Activated B cell treated with CpG ODN at 0.5 μM for 24 hours (primary cell): ENCODE data around the gene DCP1B. TPM values are rescaled to one million over a fixed set of nuclear protein-coding genes. Genes with fewer than 3 reads are reported as not detected.

ENCODE experiments used
- ATAC-seq: fragments of 200-7000 bp; cut with Tn5 transposase; one replicate; pipeline ENCODE4 v1.10.0; 2021; ENCODE audit warnings: low read depth, mild to moderate bottlenecking, moderate library complexity
- CTCF ChIA-PET: fragments of 350-600 bp; sonication (Branson Sonifier 250); formaldehyde crosslinking; loops from one replicate; lab custom pipeline; 2021; ENCODE audit warnings: antibody characterized with exemption; lab: Charles Lee
- POLR2A ChIA-PET: fragments of 350-600 bp; sonication (Branson Sonifier 250); formaldehyde crosslinking; loops from one replicate; lab custom pipeline; 2021; ENCODE audit warnings: antibody characterized with exemption; lab: Charles Lee
- DNase-seq: peaks from one replicate; pipeline ENCODE4 v3.0.0; 2022
- H3K27ac Mint-ChIP-seq: one replicate; pipeline ENCODE4 v1.8.0; 2020; ENCODE audit warnings: mixed read lengths
- H3K27me3 Mint-ChIP-seq: one replicate; pipeline ENCODE4 v1.8.0; 2021; ENCODE audit warnings: mixed read lengths
- H3K36me3 Mint-ChIP-seq: one replicate; pipeline ENCODE4 v1.8.0; 2021; ENCODE audit warnings: low read depth, mixed read lengths
- H3K4me1 Mint-ChIP-seq: one replicate; pipeline ENCODE4 v1.8.0; 2021; ENCODE audit warnings: mixed read lengths
- H3K4me3 Mint-ChIP-seq: one replicate; pipeline ENCODE4 v1.8.0; 2020; ENCODE audit warnings: mild to moderate bottlenecking, mixed read lengths
- H3K9me3 Mint-ChIP-seq: one replicate; pipeline ENCODE4 v1.8.0; 2020; ENCODE audit warnings: mixed read lengths
- intact Hi-C: fragments of 100-400 bp; cut with micrococcal nuclease; formaldehyde crosslinking; loops from one replicate; pipeline ENCODE4 v1.15.1; 2024
- total RNA-seq: library from RNA; stranded (reverse); gene quantifications from 2 replicates; pipeline ENCODE4 v1.2.3, GENCODE V29; 2022
- TF ChIP-seq, protein P1 (sequence below): fragments of 200-600 bp; IDR thresholded peaks from one replicate; pipeline ENCODE4 v1.8.0; 2022; ENCODE audit warnings: antibody characterized with exemption, mild to moderate bottlenecking

DCP1B gene
- total RNA-seq, 1 donor from 2014 or later: 14.7 TPM

DNA sequence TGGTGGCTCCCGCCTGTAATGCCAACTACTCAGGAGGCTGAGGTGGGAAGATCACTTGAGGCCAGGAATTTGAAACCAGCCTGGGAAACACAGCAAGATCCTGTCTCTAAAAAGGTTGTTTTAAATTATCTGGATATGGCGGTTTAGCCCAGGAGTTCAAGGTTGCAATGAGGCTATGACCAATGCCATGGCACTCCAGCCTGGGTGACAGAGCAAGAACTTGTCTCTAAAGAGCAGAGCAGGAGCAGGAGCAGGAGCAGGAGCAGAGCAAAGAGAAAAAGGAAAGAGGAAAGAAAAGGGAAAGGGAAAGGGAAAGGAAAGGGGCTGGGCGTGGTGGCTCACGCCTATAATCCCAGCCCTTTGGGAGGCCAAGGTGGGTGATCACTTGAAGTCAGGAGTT is 15.1 kb downstream of the DCP1B start:
- CTCF ChIA-PET: no interaction called here
- Mint-ChIP-seq H3K27me3 (no peaks in the 10 kb centered on the region), H3K36me3 (peaks cover 77% of the 10 kb centered on the region), H3K9me3 (peaks cover 26% of the 10 kb centered on the region), H3K4me3 (no peak overlapping the region), H3K27ac (no peak overlapping the region), H3K4me1 (no peaks in the 10 kb centered on the region)
- POLR2A ChIA-PET: no interaction called here
- TF ChIP-seq, protein P1, sequence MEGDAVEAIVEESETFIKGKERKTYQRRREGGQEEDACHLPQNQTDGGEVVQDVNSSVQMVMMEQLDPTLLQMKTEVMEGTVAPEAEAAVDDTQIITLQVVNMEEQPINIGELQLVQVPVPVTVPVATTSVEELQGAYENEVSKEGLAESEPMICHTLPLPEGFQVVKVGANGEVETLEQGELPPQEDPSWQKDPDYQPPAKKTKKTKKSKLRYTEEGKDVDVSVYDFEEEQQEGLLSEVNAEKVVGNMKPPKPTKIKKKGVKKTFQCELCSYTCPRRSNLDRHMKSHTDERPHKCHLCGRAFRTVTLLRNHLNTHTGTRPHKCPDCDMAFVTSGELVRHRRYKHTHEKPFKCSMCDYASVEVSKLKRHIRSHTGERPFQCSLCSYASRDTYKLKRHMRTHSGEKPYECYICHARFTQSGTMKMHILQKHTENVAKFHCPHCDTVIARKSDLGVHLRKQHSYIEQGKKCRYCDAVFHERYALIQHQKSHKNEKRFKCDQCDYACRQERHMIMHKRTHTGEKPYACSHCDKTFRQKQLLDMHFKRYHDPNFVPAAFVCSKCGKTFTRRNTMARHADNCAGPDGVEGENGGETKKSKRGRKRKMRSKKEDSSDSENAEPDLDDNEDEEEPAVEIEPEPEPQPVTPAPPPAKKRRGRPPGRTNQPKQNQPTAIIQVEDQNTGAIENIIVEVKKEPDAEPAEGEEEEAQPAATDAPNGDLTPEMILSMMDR: no peak
- intact Hi-C loops: no loop called here
- DNase-seq (no peak), ATAC-seq (no peak)

DNA sequence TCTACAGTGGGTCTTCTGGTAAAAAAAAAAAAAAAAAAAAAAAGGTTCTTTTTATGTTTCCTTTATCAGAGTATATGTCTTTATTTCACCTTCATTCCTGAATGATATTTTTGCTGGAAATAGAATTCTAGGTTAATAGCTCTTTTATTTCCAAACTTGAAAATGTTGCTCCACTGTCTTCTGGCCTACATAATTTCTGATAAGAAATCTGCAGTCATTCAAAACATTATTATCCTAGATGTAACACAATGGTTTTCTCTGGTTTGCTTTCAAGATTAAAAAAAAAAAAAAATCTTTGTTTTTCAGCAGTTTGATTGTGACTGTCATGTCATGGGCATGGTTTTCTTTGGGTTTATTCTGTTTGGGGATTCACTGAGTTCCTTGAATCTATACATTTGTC is 19.5 kb downstream of the DCP1B start:
- no peak overlapping the region for H3K4me3 Mint-ChIP-seq
- H3K27me3 Mint-ChIP-seq: no peaks in the 10 kb centered on the region
- H3K4me1 Mint-ChIP-seq: no peaks in the 10 kb centered on the region
- peaks cover 62% of the 10 kb centered on the region for H3K36me3 Mint-ChIP-seq
- intact Hi-C loops: no loop called here
- TF ChIP-seq, protein P1: no peak
- H3K9me3 Mint-ChIP-seq: peaks cover 30% of the 10 kb centered on the region
- ChIA-PET POLR2A (interaction anchor here (0.7 kb wide), 1 partner anchor 1049 kb away, joined by 4 read pairs; no protein-coding TSS in a partner anchor), CTCF (interaction anchor here (1.6 kb wide), 1 partner anchor 45 kb away, joined by 3 read pairs; no protein-coding TSS in a partner anchor)
- no peak for ATAC-seq
- no peak for DNase-seq
- no peak overlapping the region for H3K27ac Mint-ChIP-seq

GRCh38 chr12:1980282-1980681 is 24.0 kb downstream of the DCP1B start:
- Mint-ChIP-seq H3K27me3 (no peaks in the 10 kb centered on the region), H3K9me3 (peaks cover 13% of the 10 kb centered on the region), H3K4me1 (no peaks in the 10 kb centered on the region), H3K4me3 (no peak overlapping the region), H3K36me3 (peaks cover 26% of the 10 kb centered on the region), H3K27ac (no peak overlapping the region)
- TF ChIP-seq, protein P1: no peak
- ATAC-seq: no peak
- CTCF ChIA-PET: no interaction called here
- intact Hi-C loops: no loop called here
- POLR2A ChIA-PET: no interaction called here
- no peak for DNase-seq

DNA sequence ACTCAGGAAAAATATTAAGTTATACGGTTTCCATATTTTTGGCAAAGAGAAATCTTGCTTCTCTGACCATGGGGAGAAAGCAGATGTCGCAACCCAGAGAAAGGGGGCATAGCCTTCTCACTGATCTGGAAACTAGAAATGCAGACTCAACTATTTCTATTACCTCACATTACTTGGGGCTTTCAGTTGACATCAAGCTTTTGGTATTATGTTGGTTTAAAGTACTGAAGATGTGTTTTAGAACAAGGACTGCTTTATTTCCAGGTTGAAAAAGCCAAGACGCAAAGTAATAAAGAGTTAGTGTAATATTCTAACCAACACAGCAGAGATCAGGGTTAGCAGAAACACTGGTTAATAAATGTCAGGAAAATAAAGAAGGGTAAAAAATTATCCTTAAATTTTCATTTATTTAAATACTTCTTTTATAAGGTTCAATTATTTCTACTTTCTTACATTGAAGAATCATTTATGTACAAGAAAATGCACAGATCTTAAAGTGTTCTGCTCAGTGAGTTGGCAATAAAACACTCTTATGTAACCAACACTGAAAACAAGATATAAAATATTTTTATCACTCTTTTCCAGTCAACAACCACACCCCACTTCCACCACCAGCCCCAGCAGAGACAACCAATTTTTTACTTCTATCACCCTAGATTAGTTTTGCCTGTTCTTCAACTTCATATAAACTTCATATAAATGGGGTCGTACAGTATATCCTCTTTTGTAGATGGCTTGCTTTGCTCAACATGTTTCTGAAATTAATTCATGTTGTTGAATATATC is 26.0 kb downstream of the DCP1B start:
- intact Hi-C loops: no loop called here
- TF ChIP-seq, protein P1: no peak
- Mint-ChIP-seq H3K27me3 (no peaks in the 10 kb centered on the region), H3K4me3 (no peak overlapping the region), H3K36me3 (peaks cover 12% of the 10 kb centered on the region), H3K27ac (no peak overlapping the region), H3K4me1 (no peaks in the 10 kb centered on the region), H3K9me3 (no peaks in the 10 kb centered on the region)
- no peak for ATAC-seq
- CTCF ChIA-PET: no interaction called here
- DNase-seq: no peak
- POLR2A ChIA-PET: no interaction called here

DNA sequence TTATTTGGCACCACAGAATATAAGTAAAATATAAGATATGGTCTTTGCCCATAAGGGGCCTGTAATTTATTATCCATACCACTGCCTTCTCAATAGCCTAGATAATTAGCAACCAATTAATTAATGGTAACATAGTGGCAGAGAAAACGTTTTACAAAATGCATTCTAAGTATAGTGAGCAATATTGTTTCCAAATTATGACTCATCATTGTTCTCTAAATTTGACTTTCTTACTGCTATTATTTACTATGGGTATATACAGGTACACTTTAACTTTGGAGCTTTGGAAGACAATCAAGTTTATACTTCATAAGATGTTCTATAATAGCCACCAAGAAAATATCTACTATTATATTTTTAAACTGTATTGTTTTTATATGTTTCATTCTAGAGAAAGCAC is 26.7 kb downstream of the DCP1B start:
- no peaks in the 10 kb centered on the region for H3K9me3 Mint-ChIP-seq
- H3K4me1 Mint-ChIP-seq: no peaks in the 10 kb centered on the region
- peaks cover 10% of the 10 kb centered on the region for H3K36me3 Mint-ChIP-seq
- H3K27ac Mint-ChIP-seq: no peak overlapping the region
- CTCF ChIA-PET: no interaction called here
- no peak for DNase-seq
- H3K27me3 Mint-ChIP-seq: no peaks in the 10 kb centered on the region
- H3K4me3 Mint-ChIP-seq: no peak overlapping the region
- intact Hi-C loops: no loop called here
- TF ChIP-seq, protein P1: no peak
- no peak for ATAC-seq
- POLR2A ChIA-PET: no interaction called here
